Body of pancreas (tissue), 4 donors: ENCODE measurements around the gene CCDC38. TPM values are rescaled to one million over a fixed set of nuclear protein-coding genes. Genes with fewer than 3 reads are reported as not detected.

Experiments used
- ATAC-seq: fragments of 150-250 bp; one replicate; pipeline ENCODE4 v1.9.1; 2016
- DNase-seq, 4 donors: peaks; one replicate each; pipeline ENCODE4 v3.0.0-alpha.2; 2019
- H3K27ac ChIP-seq, 4 donors: fragments of 200-600 bp; sonication (generic); 1 replicate in 3 of 4; 2 replicates in 1 of 4; pipeline versions ENCODE4 v1.5.1 to v1.6.1; 2016 to 2019; ENCODE audit warnings: mild to moderate bottlenecking in 1 of 4, mixed read lengths in 1 of 4, moderate library complexity in 1 of 4
- H3K27me3 ChIP-seq, 2 donors: fragments of 200-600 bp; sonication (generic); one replicate each; pipeline ENCODE4 v1.6.0; 2016; ENCODE audit warnings: mild to moderate bottlenecking in 1 of 2
- H3K36me3 ChIP-seq, 2 donors: fragments of 200-600 bp; sonication (generic); replicated peaks in 1 of 2; 2 replicates each; pipeline ENCODE4 v1.5.1; 2016; ENCODE audit warnings: low read depth in 2 of 2; ENCODE audit not compliant: insufficient read depth in 1 of 2
- H3K4me1 ChIP-seq: fragments of 200-600 bp; sonication (generic); one replicate; pipeline ENCODE4 v1.6.0; 2016
- H3K4me3 ChIP-seq, 2 donors: fragments of 200-600 bp; sonication (generic); 1 replicate in 1 of 2; 2 replicates in 1 of 2; pipeline ENCODE4 v1.5.1; 2016 to 2019
- H3K9me3 ChIP-seq, 3 donors: fragments of 200-600 bp; sonication (generic); 1 replicate in 2 of 3; 2 replicates in 1 of 3; pipeline ENCODE4 v1.5.1; 2016
- CTCF ChIP-seq, 7 experiments: fragments of 450-650 bp in 4 of 7; fragments of 200-600 bp in 3 of 7; sonication (generic) in 3 of 7; IDR thresholded peaks; one replicate each; pipeline ENCODE4 v1.5.1; 2016 to 2019; ENCODE audit warnings: antibody characterized with exemption in 7 of 7
- POLR2A ChIP-seq, 3 donors: fragments of 450-650 bp; IDR thresholded peaks; one replicate each; pipeline ENCODE4 v1.6.1; 2016; ENCODE audit warnings: antibody characterized with exemption in 3 of 3, mild to moderate bottlenecking in 2 of 3
- WGBS, 2 donors: methylation state at CpG; one replicate each; pipeline ENCODE4 v1.1.5; 2017; 5-methylcytosine and 5-hydroxymethylcytosine counted together
- intact Hi-C: fragments of 100-400 bp; cut with DNase I; formaldehyde crosslinking; loops from one replicate; pipeline ENCODE4 v1.15.1; 2023
- total RNA-seq, 2 donors: library from RNA; depleted of rRNA; stranded (reverse); fragments of >200 nt; gene quantifications; one replicate each; pipeline ENCODE4 v1.1.0, GENCODE V29; 2016

CCDC38 gene
- total RNA-seq, 2 donors from 2014 or later = not detected

GRCh38 chr12:95882873-95883272, 59.5 kb downstream of the CCDC38 start:
- H3K36me3 ChIP-seq = no peaks in the 10 kb centered on the region
- no peaks in the 10 kb centered on the region for H3K4me1 ChIP-seq
- no peak overlapping the region for H3K4me3 ChIP-seq
- H3K9me3 ChIP-seq = no peaks in the 10 kb centered on the region
- TF ChIP-seq POLR2A (IDR thresholded peaks at IDR 0.05) = no peak
- TF ChIP-seq CTCF (IDR thresholded peaks at IDR 0.05) = no peak
- intact Hi-C loops = no loop called here
- H3K27ac ChIP-seq = no peak overlapping the region
- ATAC-seq (no peak), DNase-seq (no peak)
- H3K27me3 ChIP-seq = no peaks in the 10 kb centered on the region
- 56 to 68% methylated on average over 4 of the region's 4 CpGs for WGBS, 2 donors

- ATAC-seq (no peak), DNase-seq (no peak)
- WGBS, 2 donors = 45 to 55% methylated on average over 1 of the region's 1 CpG
- Histone ChIP-seq H3K27ac (no peak overlapping the region), H3K27me3 (no peaks in the 10 kb centered on the region), H3K36me3 (no peaks in the 10 kb centered on the region), H3K9me3 (no peaks in the 10 kb centered on the region), H3K4me3 (no peak overlapping the region), H3K4me1 (no peaks in the 10 kb centered on the region)
- TF ChIP-seq POLR2A (IDR thresholded peaks at IDR 0.05) (no peak), CTCF (IDR thresholded peaks at IDR 0.05) (no peak)
- intact Hi-C loops = no loop called here
These were observed 60.3 kb downstream of the CCDC38 start for GRCh38 chr12:95882080-95882479.

GRCh38 chr12:95881331-95881955, 61.0 kb downstream of the CCDC38 start:
- Histone ChIP-seq H3K36me3 (no peaks in the 10 kb centered on the region), H3K27me3 (no peaks in the 10 kb centered on the region), H3K4me1 (no peaks in the 10 kb centered on the region), H3K4me3 (no peak overlapping the region), H3K27ac (no peak overlapping the region), H3K9me3 (no peaks in the 10 kb centered on the region)
- WGBS, 2 donors = 45 to 50% methylated on average over 3 of the region's 3 CpGs
- ATAC-seq (no peak), DNase-seq (no peak)
- TF ChIP-seq CTCF (IDR thresholded peaks at IDR 0.05) (no peak), POLR2A (IDR thresholded peaks at IDR 0.05) (no peak)
- intact Hi-C loops = no loop called here

GRCh38 chr12:95880895-95881294, 61.5 kb downstream of the CCDC38 start:
- DNase-seq = no peak
- Histone ChIP-seq H3K27me3 (no peaks in the 10 kb centered on the region), H3K4me1 (no peaks in the 10 kb centered on the region), H3K9me3 (no peaks in the 10 kb centered on the region), H3K4me3 (no peak overlapping the region), H3K27ac (no peak overlapping the region), H3K36me3 (no peaks in the 10 kb centered on the region)
- intact Hi-C loops = no loop called here
- WGBS, 2 donors = 71 to 81% methylated on average over 1 of the region's 1 CpG
- TF ChIP-seq POLR2A (IDR thresholded peaks at IDR 0.05) (no peak), CTCF (IDR thresholded peaks at IDR 0.05) (no peak)
- ATAC-seq = no peak

- Histone ChIP-seq H3K4me1 (no peaks in the 10 kb centered on the region), H3K27ac (no peak overlapping the region), H3K27me3 (no peaks in the 10 kb centered on the region), H3K4me3 (no peak overlapping the region), H3K9me3 (no peaks in the 10 kb centered on the region), H3K36me3 (no peaks in the 10 kb centered on the region)
- DNase-seq (no peak), ATAC-seq (no peak)
- intact Hi-C loops = no loop called here
- no peak for TF ChIP-seq CTCF (IDR thresholded peaks at IDR 0.05)
- TF ChIP-seq POLR2A (IDR thresholded peaks at IDR 0.05) = no peak
- 66 to 67% methylated on average over 2 of the region's 2 CpGs for WGBS, 2 donors
These were observed 64.8 kb downstream of the CCDC38 start for GRCh38 chr12:95877622-95878021.
